NCI-H2029 (cell line): ENCODE results near the gene METRNL.
A peak's percentile ranks its signal among the peaks of the same experiment; 100 is the strongest.
"Not testable (repeated sequence)": the region's sequence is repeated elsewhere in the genome, so short reads cannot be mapped to it uniquely, and the experiment has no call there.

Source experiments
- DNase-seq: peaks from one replicate; lab custom pipeline; 2025; lab: John Stamatoyannopoulos, UW

The METRNL gene

GRCh38 chr17:83052241-83052564 lies 27.2 kb upstream of the METRNL start:
- DNase-seq, result no peak

GRCh38 chr17:83053021-83053681 lies 26.3 kb upstream of the METRNL start:
- no peak for DNase-seq

GRCh38 chr17:83053739-83054451 lies 25.5 kb upstream of the METRNL start:
- DNase-seq, result no peak

GRCh38 chr17:83054518-83055125 lies 24.8 kb upstream of the METRNL start:
- no peak for DNase-seq

- not testable (repeated sequence) for DNase-seq
Measured at GRCh38 chr17:83055176-83055575, 24.2 kb upstream of the METRNL start.

GRCh38 chr17:83055911-83056582 lies 23.4 kb upstream of the METRNL start:
- DNase-seq, result no peak

- DNase-seq, result no peak
Measured at GRCh38 chr17:83056583-83057396, 22.6 kb upstream of the METRNL start.

GRCh38 chr17:83057397-83057761 lies 22.0 kb upstream of the METRNL start:
- DNase-seq, result no peak

- no peak for DNase-seq
Measured at GRCh38 chr17:83057793-83058265, 21.6 kb upstream of the METRNL start.

- DNase-seq, result no peak
Measured at GRCh38 chr17:83058266-83058798, 21.1 kb upstream of the METRNL start.

- DNase-seq, result no peak
Measured at GRCh38 chr17:83061586-83061985, 17.8 kb upstream of the METRNL start.

GRCh38 chr17:83062011-83062817 lies 17.2 kb upstream of the METRNL start:
- DNase-seq, result no peak

GRCh38 chr17:83062818-83063671 lies 16.4 kb upstream of the METRNL start:
- no peak for DNase-seq

- DNase-seq, result no peak
Measured at GRCh38 chr17:83064021-83064731, 15.2 kb upstream of the METRNL start.

- DNase-seq, result peak; percentile 34
Measured at GRCh38 chr17:83064732-83065659, 14.4 kb upstream of the METRNL start.

- DNase-seq, result no peak
Measured at GRCh38 chr17:83065660-83066542, 13.5 kb upstream of the METRNL start.

- DNase-seq, result not testable (repeated sequence)
Measured at GRCh38 chr17:83066543-83066890, 12.9 kb upstream of the METRNL start.
